Stimulated activated CD4-positive, alpha-beta T cell treated with anti-CD3 and anti-CD28 coated beads, TNF-alpha, amount 100 ng/mL, for 4 hours (primary cell): ENCODE data around the gene ZNF329.

Experiments
- DNase-seq, 3 experiments: peaks; one replicate each; pipeline ENCODE4 v3.0.0-alpha.2; 2020; ENCODE audit warnings: low read depth in 3 of 3

ZNF329 gene

DNA sequence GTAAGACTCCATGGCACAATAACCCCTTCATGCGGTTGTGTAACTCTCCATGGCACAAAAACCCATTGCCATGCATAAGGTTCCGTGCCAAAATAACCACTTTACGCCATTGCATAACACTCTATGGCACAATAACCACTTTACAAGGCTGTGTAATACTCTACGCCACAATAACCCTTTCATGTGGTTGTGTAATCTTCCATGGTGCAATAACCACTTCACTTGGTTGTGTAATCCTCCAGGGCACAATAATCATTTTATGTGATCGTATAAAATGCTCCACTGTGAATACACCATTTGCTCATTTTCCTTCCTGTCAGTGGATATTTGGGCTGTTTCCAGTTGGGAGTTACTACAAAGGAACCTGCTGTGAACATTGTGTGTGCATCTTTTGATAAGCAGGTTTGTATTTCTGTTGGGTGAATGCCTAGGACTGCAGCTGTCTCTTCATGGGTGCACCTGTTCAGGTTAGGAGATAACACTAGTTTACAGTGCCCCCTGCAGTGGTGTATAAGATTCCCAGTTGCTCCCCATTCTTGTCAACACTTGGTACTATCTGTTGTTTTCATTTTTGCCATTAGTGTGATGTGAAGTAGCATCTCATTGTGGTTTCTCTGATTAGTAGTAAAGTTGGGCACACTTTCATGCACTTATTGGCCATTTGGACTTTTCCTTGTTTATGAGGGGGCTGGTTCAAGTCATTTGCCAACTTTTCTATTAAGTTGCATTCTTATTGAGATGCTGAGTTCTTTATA, 31.4 kb downstream of the ZNF329 start:
- no peak for DNase-seq

DNA sequence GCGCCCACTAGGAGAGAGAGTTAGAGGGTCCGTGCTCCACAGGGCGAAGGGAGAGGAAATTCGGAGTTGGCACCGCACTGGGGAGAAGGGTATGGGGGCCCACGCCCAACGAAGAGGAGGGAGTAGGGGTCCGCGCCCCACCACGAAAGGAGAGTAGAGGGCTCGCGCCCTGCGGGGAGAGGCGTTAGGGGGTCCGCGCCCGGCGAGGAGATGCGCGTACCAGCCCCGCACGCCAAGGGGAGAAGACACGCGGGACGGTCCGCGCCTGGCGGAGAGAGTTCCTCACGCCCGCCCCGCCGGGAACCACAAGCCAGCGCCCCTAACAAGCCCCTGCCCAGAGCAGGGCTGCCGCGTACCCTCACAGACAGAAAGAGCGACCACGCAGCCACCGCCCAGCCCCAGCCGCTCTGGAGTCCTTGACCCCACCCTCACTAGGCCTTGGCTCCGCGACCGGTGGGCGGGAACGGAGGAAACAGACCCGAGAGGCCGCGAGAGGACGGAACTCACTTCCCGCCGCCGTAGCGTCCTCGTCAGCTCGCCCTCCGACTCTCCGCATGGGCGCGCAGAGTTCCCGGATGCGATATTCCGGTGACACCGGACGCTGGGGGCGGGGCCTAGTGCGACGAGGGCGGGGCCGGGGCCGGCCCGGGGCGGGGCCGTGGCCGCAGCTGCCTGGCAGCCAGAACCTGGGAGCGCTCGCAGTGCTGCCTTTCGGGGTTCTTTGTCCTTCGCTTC, 32.6 kb downstream of the ZNF329 start:
- no peak for DNase-seq

DNA sequence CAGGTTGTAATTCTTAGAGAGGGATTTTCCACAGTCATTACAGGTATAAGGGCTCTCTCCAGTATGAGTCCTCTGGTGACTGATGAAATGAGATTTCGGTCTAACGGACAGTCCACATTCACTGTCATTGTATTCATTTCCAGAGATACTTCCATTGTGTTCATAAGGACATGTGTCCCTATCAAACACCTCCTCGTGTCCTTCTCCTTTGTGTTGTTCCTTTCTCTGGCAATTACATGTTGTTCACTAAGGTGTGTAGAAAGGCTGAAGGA, 42.1 kb downstream of the ZNF329 start:
- DNase-seq = no peak

DNA sequence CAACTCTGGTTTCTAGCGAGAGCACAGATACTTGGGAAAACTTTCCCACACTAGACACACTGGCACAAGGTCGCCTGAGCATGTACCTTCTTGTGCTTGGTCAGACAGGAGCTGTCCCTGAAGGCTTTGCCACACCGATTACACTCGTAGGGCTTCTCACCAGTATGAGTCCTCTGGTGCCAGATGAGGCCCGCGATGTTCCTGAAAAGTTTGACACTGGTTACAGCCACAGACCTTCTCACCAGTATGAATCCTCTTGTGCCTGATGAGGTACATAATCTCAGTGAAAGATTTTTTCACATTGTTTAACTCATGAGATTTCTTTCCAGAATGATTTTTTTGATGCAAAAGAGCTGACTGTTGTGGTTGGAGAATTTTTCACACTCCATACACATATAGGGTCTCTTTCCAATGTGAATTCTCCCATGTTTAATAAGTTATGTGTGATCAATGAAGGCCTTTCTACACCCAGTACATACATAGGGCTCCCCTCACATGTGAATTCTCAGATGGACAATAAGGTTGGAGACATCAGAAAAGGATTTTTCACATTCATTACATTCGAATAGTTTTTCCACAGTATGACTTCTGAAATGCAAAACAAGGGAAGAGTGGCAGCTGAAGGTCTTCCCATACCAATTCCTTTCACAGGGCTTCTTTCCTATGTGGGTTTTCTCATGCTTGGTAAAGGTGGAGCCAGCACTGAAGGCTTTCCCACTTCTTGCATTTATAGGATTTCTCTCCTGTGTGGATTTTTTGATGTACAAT, 42.6 kb downstream of the ZNF329 start:
- no peak for DNase-seq

DNA sequence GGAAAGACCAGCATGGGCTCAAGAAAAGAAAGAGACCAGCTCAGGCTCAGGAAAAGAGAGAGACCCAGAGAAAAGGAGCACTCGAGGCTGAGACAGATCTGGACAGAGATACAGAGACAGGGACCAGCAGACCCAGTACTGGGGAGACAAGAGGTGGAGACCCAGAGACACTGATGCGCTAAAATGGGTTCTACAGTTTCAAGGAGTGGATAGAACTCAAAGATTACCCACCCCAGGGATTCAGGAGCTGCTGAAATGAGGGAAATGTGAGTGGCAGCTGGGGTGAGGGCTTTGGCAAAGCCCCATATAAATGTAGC, 51.9 kb downstream of the ZNF329 start:
- no peak for DNase-seq

GRCh38 chr19:58097781-58098681, 52.6 kb downstream of the ZNF329 start, which contains the start of gene ZSCAN18:
Gene ZSCAN18, minus strand, starts transcription at chr19:58098231. Its CDS starts 7,964 bp downstream, at chr19:58090267.
- peak; percentile 80 to 92 (median 91) for DNase-seq

- DNase-seq = no peak
Measured at GRCh38 chr19:58097349-58097748, 53.2 kb downstream of the ZNF329 start.

- DNase-seq = no peak
Measured at GRCh38 chr19:58096884-58097283, 53.7 kb downstream of the ZNF329 start.

DNA sequence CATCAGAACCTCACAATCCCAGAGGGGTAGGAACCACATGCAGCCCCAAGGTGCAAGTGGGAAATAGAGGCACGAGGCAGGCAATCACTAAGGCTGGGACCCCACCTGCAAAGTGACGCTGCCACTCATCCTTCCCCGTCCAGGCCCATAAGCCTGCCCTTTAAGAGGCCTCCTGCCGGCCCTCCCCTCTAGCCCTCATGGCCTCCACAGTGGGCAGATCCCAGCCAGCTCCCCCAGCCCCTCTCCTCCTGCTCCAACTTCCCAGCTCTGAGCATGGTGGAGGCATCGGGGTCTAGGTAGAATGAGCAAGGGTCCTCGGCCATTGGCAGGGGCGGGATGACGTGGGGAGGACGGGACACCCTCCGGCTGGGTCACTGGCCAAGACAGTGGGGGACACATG, 55.3 kb downstream of the ZNF329 start:
- DNase-seq = no peak

DNA sequence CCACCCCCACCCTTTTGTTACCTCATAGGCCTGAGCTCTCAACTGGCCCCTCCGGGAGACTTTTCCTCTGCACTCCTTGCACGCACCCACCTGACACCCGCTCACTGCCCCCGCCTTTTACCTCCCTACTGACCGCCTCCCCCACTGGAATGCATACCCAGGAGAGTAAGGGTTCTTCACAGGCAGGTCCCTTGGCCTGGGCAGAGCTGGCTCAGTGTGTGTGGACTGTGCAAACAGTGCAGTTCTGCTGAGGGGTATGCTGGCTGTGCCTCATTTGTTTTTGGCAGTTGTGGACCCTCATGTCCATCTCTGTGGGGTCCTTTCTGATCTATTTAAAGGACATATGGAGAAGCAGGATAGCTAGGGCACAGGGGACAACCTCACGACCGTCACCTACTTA, 57.5 kb downstream of the ZNF329 start:
- DNase-seq = no peak

DNA sequence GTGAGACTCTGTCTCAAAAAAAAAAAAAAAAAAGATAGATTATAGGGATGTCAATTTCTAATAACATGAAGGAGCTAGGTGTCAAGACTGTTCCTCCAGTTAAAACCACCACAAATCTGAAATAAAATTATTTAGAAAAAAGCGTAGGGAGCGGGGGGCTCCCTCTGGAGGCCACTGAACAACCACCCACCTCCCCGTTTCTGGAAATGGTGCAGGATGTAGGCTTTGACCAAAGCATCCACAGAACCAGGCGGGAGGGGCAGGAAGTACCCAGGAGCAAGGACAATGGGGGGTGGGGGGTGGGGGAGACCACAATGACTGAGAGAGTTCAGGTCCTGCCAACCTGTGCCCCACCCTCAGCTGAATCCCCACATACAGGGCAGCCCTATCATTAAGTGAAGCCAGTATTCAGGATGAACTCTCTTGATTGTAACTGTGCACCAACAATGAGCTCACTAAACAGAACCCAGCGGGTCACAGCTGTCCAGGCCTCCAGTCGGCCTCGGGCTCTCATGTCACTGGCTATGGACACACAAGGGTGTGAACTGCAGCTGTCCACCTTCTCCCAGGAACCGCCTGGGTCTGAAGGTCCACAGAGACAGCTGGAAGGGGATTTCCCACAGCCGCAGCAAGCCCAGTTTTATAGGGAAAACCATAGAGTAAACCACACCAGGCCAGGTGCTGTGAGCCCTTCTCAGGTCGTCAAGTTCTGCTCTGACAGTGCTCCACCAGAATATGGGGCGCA, 59.2 kb downstream of the ZNF329 start:
- DNase-seq = no peak

- DNase-seq = no peak
Measured at GRCh38 chr19:58089846-58090245, 60.7 kb downstream of the ZNF329 start.

DNA sequence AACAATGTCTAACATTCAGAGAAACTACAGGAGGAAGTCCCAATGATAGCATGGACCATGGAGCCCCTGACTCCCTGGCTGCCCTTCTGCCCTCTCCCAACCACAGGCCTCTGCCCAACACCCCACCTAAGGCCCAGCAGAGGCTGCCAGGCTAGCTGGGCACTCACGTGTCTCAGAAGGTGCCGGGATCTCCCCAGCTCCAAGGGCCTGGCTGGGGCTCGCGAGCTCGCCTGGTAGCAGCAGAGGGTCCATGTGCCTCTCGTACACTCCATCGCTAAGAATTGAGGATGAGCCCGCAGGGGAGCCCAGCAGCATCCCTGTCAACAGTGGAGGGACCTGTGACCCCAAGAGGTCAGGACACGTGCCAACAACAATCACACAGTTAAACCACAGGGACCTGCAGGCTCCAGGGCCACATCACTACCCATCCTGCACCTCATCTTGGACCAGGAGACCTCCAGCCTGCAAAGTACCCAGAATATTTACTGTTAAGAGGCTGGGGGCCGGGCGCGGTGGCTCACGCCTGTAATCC, 62.0 kb downstream of the ZNF329 start:
- no peak for DNase-seq

GRCh38 chr19:58086825-58087710, 63.5 kb downstream of the ZNF329 start:
- no peak for DNase-seq

- no peak for DNase-seq
Measured at GRCh38 chr19:58085348-58085875, 65.2 kb downstream of the ZNF329 start.

DNA sequence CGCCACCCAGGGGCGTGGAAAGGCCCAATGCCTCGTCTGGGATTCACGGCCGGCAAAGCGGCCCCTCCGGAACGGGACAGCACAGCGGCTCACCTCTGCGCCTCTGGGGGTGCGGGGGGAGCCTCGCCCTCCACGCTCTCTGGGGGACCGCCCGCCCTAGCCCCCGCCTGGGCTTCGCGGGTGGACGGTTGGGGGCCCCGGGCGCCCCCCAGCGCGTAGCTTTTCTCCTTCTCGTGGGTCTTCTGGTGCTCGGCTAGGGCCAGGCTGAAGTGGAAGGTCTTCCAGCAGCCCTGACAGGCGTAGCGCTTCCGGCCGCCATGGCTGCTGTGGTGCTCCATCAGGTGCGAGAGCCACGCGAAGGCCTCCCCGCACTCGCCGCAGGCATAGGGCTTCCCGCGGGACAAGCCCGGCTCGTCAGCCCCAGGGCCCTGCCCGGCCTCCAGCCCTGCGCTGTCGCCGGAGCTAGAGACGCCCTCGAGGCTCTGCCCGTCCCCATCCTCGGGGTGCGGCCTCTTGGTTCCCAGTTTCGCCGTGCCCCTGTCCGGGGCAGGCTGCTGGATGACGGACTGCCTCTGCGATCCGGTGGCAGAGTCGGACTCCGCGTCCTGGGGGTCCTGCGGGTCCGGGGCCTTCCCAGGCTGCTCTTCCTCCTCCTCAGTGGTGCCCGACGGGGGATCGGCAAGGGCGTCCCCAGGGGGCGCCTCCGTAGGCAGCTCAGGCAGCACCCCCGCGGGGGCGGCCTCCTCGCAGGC, 65.8 kb downstream of the ZNF329 start:
- DNase-seq = no peak

DNA sequence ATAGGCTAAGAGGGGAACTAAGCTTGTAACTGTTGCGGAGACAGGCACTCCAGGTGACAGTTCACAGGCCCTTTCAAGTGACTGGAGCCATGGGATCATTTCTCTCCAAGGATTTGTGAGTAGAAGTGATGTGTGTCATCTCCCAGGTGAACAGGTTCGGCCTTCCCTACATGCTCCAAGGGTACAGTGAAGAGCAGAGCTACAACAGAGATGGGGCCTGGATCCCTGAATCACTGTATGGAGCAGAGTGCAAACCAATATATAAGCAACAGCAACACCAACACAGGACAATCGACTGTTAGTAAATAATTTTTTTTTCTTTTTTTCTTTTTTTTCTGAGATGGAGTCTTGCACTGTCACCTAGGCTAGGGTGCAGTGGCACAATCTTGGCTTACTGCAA, 67.6 kb downstream of the ZNF329 start:
- DNase-seq = no peak

DNA sequence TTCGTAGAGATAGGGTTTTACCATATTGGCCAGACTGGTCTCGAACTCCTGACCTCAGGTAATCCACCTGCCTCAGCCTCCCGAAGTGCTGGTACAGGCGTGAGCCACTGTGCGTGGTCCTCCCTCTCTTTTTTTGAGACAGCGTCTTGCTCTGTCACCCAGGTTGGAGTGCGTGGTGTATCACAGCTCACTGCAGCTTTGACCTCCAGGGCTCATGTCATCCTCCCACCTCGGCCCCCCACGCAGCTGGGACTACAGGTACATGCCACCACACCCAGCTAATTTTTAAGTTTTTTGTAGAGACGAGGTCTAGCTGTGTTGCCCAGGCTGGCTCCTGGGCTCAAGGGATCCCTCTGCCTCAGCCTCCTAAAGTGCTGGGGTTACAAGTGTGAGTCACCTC, 70.8 kb downstream of the ZNF329 start:
- DNase-seq = no peak
